Measurements from ENCODE around the gene CEP97. TPM values are rescaled to one million over a fixed set of nuclear protein-coding genes. Genes with fewer than 3 reads are reported as not detected.
A peak's percentile ranks its signal among the peaks of the same experiment; 100 is the strongest.
"Not testable (repeated sequence)": the region's sequence is repeated elsewhere in the genome, so short reads cannot be mapped to it uniquely, and the experiment has no call there.

CEP97 gene
- total RNA-seq (2014; rRNA removed; shearing (Covaris generic); ENCODE audit: low replicate concordance) = 6.1 and 6.9 TPM in 2 replicates

- DNase-seq (ENCODE audit: low read depth) = peak; percentile 90
- in situ Hi-C loops (cut with HindIII; ENCODE audit: low pct_unique_long_range_greater_than_20kb, low sequenced_read_pairs) = no loop called here
These were observed at the start of gene CEP97 for GRCh38 chr3:101724329-101725193. Gene CEP97, plus strand, starts transcription at chr3:101724614. Its CDS starts 63 bp downstream, at chr3:101724677.

GRCh38 chr3:101675709-101676215, 48.7 kb upstream of the CEP97 start:
- in situ Hi-C loops (cut with HindIII; ENCODE audit: low pct_unique_long_range_greater_than_20kb, low sequenced_read_pairs) = no loop called here
- DNase-seq (ENCODE audit: low read depth) = no peak

GRCh38 chr3:101676216-101676764, 48.1 kb upstream of the CEP97 start:
- in situ Hi-C loops (cut with HindIII; ENCODE audit: low pct_unique_long_range_greater_than_20kb, low sequenced_read_pairs) = no loop called here
- DNase-seq (ENCODE audit: low read depth) = peak; percentile 91

DNA sequence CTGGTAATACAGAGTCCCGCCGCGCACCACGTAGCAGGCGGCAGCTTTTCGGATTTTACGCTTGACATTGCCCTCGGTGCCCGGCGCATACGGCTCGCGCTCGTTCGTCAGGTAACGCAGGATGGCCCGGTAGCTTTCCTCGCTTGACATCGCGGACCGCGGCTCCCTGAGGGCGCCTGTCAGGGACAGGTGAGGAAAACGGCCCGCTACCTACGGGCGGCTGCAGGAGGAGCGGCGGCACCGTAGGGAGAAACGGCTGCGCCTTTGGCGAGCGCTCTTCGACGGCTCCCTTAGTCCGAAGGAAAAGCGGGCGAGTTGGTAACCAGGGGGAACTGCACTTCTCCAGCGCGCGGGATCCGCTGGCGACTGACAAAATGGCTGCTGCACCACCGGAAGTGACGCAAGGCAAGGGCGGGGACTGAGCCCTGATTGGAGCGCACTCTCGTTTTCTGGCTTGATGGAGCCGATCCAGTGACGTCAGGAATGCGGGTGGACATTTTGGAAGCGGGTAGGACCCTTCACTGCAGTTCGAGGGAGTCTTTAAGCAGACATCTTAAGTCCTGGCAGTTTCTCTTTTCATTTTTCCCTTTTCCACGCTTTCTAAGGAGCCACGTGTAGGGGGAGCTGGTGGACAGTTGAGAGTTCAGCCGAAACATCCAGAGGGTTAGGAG, 47.5 kb upstream of the CEP97 start, which contains the start of gene ZBTB11:
TSS of gene ZBTB11 (minus strand) at position 368 of the 671 bp plus-strand sequence. CDS start at position 150, 218 bp downstream.
- in situ Hi-C loops (cut with HindIII; ENCODE audit: low pct_unique_long_range_greater_than_20kb, low sequenced_read_pairs) = no loop called here
- DNase-seq (ENCODE audit: low read depth) = peak; percentile 97

GRCh38 chr3:101677436-101678286, 46.8 kb upstream of the CEP97 start:
- no peak for DNase-seq (ENCODE audit: low read depth)
- in situ Hi-C loops (cut with HindIII; ENCODE audit: low pct_unique_long_range_greater_than_20kb, low sequenced_read_pairs) = no loop called here

DNA sequence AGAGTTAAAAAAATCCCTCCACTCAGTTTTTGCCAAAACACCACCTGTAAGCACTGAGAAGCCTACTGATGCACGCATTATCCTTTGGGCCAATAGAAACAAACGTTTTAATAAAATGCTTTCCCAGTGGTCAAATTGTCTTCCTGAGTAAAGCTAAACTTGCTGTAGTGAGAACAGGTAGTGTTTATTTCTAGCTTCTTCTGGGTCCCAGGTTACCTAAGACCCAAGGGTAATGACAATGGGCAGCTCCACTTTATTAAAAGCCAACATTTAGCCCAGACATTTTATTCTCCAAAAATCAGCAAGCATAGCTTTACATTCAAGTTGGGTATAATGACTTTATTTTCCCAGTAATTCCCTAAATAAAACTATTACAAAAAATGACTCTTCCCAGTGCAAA, 45.6 kb upstream of the CEP97 start:
- in situ Hi-C loops (cut with HindIII; ENCODE audit: low pct_unique_long_range_greater_than_20kb, low sequenced_read_pairs); DNase-seq (ENCODE audit: low read depth): not testable (repeated sequence)

DNA sequence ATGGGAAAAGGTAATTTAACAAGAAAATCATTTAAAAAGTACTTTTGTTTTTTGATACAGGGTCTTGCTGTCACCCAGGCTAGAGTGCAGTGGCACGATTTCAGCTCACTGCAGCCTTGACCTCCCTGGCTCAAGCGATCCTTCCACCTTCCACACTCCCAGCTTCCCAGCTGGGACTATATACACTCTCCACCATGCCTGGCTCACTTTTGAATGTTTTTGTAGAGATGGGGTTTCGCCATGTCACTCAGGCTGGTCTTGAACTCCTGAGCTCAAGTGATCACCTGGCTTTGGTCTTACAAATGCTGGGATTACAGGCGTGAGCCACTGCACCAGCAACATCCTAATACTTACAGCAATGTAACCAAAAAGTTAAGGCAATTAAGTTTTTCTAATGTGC, 43.9 kb upstream of the CEP97 start:
- in situ Hi-C loops (cut with HindIII; ENCODE audit: low pct_unique_long_range_greater_than_20kb, low sequenced_read_pairs) = no loop called here
- no peak for DNase-seq (ENCODE audit: low read depth)

GRCh38 chr3:101685050-101685400, 39.4 kb upstream of the CEP97 start:
- in situ Hi-C loops (cut with HindIII; ENCODE audit: low pct_unique_long_range_greater_than_20kb, low sequenced_read_pairs) = no loop called here
- DNase-seq (ENCODE audit: low read depth) = no peak

DNA sequence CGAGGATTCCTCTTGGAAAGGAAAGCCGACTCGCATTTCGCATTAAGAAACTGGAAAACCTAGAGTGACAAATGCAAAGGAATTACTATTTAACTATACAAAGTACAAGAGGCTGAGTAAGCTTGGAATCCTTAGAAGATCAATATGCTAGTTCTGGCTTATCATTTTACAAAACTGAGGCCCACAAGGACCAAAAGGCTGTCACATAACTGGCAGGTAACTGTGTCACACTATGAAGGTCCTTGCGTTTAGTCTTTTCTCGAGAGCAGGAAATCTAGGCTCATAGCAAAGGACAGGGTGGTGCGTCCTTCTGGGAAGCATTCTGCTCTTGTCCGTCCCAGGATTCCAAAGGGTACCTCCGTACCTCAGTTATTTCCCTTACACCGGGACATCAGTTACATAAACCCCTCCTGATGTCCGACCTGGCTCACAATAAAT, 38.5 kb upstream of the CEP97 start:
- DNase-seq (ENCODE audit: low read depth) = no peak
- in situ Hi-C loops (cut with HindIII; ENCODE audit: low pct_unique_long_range_greater_than_20kb, low sequenced_read_pairs) = no loop called here

DNA sequence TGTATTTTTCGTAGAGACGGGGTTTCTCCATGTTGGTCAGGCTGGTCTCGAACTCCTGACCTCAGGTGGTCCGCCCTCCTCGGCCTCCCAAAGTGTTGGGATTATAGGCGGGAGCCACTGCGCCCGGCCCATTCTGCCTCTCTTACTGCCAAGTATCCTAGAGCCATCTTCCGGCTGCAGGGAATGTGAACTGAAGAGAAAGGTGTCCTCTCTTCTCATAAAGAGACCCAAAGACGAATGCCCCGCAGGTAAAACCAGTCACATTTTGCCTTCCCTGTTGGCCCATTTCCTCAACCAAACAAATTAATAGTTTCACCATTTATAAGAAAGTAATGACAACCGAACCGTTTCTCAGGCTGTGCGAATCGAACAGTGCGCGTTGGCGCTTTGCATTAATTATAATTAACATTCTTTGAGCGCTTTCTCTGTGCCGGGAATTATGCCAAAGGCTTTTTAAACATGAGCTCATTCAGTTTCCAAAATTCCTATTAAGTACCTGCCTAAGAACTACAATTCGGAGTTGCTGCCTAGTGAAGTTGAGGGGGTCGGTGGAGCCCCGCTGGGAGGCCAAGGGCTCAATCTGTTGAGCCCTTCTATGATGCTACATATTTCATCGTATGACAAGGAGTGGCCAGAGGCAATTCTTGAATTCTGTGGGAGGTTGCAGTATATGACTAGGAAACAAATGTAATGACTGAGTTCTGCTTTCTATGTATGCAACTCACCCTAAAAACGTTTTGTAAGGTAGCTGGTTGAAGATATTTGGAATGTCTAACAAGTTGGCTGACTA, 37.1 kb upstream of the CEP97 start:
- in situ Hi-C loops (cut with HindIII; ENCODE audit: low pct_unique_long_range_greater_than_20kb, low sequenced_read_pairs) = no loop called here
- peak; percentile 18 for DNase-seq (ENCODE audit: low read depth)

DNA sequence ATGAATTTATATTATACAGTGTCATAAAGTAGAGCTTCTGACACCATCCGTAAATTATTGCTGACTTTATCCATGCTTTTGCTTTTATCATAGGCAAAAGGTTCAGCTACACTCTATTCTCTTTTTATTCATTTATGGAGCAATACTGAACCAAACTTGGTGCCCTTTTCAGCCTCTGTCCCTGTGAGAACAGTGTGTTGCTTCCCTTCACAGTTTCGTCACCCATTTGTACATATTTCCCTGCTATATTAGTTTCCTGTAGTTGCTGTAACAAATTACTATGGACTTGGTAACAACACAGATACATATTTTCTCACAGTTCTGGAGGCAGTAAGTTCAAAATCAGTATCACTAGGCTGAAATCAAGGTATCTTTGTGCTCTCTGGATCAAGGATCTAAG, 35.1 kb upstream of the CEP97 start:
- in situ Hi-C loops (cut with HindIII; ENCODE audit: low pct_unique_long_range_greater_than_20kb, low sequenced_read_pairs) = no loop called here

GRCh38 chr3:101690972-101691371, 33.4 kb upstream of the CEP97 start:
- DNase-seq (ENCODE audit: low read depth) = no peak
- in situ Hi-C loops (cut with HindIII; ENCODE audit: low pct_unique_long_range_greater_than_20kb, low sequenced_read_pairs) = no loop called here

More for the DNA sequence above, 35.1 kb upstream of the CEP97 start:
- no peak for DNase-seq (ENCODE audit: low read depth)

DNA sequence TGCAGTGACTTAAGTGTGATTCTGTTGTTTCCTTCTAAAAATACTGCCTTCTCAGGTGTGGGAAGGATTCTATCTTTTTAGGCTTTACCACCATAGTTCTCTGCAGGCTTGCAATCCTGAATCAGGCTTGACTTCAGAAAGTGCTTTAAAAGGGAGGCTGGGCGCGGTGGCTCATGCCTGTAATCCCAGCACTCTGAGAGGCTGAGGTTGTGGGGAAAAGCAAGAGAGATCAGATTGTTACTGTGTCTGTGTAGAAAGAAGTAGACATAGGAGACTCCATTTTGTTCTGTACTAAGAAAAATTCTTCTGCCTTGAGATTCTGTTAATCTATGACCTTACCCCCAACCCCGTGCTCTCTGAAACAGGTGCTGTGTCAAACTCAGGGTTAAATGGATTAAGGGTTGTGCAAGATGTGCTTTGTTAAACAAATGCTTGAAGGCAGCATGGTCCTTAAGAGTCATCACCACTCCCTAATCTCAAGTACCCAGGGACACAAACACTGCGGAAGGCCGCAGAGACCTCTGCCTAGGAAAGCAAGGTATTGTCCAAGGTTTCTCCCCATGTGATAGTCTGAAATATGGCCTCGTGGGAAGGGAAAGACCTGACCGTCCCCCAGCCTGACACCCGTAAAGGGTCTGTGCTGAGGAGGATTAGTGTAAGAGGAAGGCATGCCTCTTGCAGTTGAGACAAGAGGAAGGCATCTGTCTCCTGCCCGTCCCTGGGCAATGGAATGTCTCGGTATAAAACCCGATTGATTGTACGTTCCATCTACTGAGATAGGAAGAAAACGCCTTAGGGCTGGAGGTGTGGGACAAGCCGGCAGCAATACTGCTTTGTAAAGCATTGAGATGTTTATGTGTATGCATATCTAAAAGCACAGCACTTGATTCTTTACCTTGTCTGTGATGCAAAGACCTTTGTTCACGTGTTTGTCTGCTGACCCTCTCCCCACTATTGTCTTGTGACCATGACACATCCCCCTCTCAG, 32.4 kb upstream of the CEP97 start:
- DNase-seq (ENCODE audit: low read depth); in situ Hi-C loops (cut with HindIII; ENCODE audit: low pct_unique_long_range_greater_than_20kb, low sequenced_read_pairs): not testable (repeated sequence)

GRCh38 chr3:101693540-101693939, 30.9 kb upstream of the CEP97 start:
- DNase-seq (ENCODE audit: low read depth); in situ Hi-C loops (cut with HindIII; ENCODE audit: low pct_unique_long_range_greater_than_20kb, low sequenced_read_pairs): not testable (repeated sequence)

DNA sequence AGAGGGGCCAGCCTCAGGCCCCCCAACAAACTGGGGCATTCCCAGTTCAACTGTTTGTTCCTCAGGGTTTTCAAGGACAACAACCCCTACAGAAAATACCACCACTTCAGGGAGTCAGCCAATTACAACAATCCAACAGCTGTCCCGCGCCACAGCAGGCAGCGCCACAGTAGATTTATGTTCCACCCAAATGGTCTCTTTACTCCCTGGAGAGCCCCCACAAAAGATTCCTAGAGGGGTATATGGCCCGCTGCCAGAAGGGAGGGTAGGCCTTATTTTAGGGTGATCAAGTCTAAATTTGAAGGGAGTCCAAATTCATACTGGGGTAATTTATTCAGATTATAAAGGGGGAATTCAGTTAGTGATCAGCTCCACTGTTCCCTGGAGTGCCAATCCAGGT, 29.6 kb upstream of the CEP97 start:
- in situ Hi-C loops (cut with HindIII; ENCODE audit: low pct_unique_long_range_greater_than_20kb, low sequenced_read_pairs); DNase-seq (ENCODE audit: low read depth): not testable (repeated sequence)

GRCh38 chr3:101695779-101696372, 28.5 kb upstream of the CEP97 start:
- in situ Hi-C loops (cut with HindIII; ENCODE audit: low pct_unique_long_range_greater_than_20kb, low sequenced_read_pairs) = no loop called here
- DNase-seq (ENCODE audit: low read depth) = peak; percentile 35

Measured in Caki2 (cell line).